Skeletal muscle cell (primary cell): ENCODE data around the gene KITLG.

ENCODE experiments used
- DNase-seq: peaks from one replicate; pipeline ENCODE4 v3.0.0-alpha.2; 2010; ENCODE audit warnings: low read depth
- H3K4me3 ChIP-seq: 2 replicates; pipeline ENCODE4 v1.5.1; 2011; ENCODE audit warnings: low read depth, mild to moderate bottlenecking, control low read depth, low read length, moderate library complexity

KITLG gene

GRCh38 chr12:88445705-88446394 is 134.4 kb downstream of the KITLG start:
- H3K4me3 ChIP-seq: no peak overlapping the region
- no peak for DNase-seq

- no peak for DNase-seq
- no peak overlapping the region for H3K4me3 ChIP-seq
Measured at GRCh38 chr12:88444481-88444880, 135.8 kb downstream of the KITLG start.
